Brain microvascular endothelial cell (primary cell): ENCODE data around the gene DPY19L2.
"Not testable (repeated sequence)": the region's sequence is repeated elsewhere in the genome, so short reads cannot be mapped to it uniquely, and the experiment has no call there.

Source experiments
- DNase-seq: peaks from one replicate; pipeline ENCODE4 v3.0.0-alpha.2; 2020
- H3K27ac ChIP-seq: fragments of 250-450 bp; sonication (Bioruptor Pico); 2 replicates; pipeline ENCODE4 v1.5.1; 2020; ENCODE audit warnings: mild to moderate bottlenecking, moderate library complexity
- H3K27me3 ChIP-seq: fragments of 250-450 bp; sonication (Bioruptor Pico); replicated peaks from 2 replicates; pipeline ENCODE4 v1.5.1; 2020; ENCODE audit warnings: mild to moderate bottlenecking
- H3K36me3 ChIP-seq: fragments of 250-450 bp; sonication (Bioruptor Pico); replicated peaks from 2 replicates; pipeline ENCODE4 v1.5.1; 2020; ENCODE audit warnings: mild to moderate bottlenecking
- H3K4me3 ChIP-seq: 2 replicates; pipeline ENCODE4 v1.5.1; 2011; ENCODE audit warnings: low read depth, mild to moderate bottlenecking, control low read depth, low read length, moderate library complexity
- CTCF ChIP-seq: IDR thresholded peaks from 2 replicates; pipeline ENCODE4 v1.5.1; 2011; ENCODE audit warnings: low read depth, mild to moderate bottlenecking, moderate library complexity, low read length, control low read depth, inconsistent platforms; ENCODE audit errors: missing control alignments
- in situ Hi-C: cut with HindIII; loops from 2 replicates; pipeline ENCODE4 v1.10.0; 2017; ENCODE audit warnings: low sequenced_read_pairs, low pct_ligation_motif_present

DPY19L2 gene

GRCh38 chr12:63668028-63668799, at the start of gene DPY19L2:
Gene DPY19L2 (minus strand): TSS chr12:63668493. CDS start chr12:63668393, 100 bp downstream.
- TF ChIP-seq CTCF = no peak
- no peak within 1 kb of the TSS for H3K27ac ChIP-seq
- H3K4me3 ChIP-seq = peak within 1 kb of the TSS; percentile 64

GRCh38 chr12:63716891-63717290, 48.6 kb upstream of the DPY19L2 start:
- H3K4me3 ChIP-seq, H3K36me3 ChIP-seq, H3K27ac ChIP-seq, in situ Hi-C loops, DNase-seq, H3K27me3 ChIP-seq: not testable (repeated sequence)

More at GRCh38 chr12:63668028-63668799, at the start of gene DPY19L2:
- H3K36me3 ChIP-seq = no peaks in the 10 kb centered on the region
- no peaks in the 10 kb centered on the region for H3K27me3 ChIP-seq
- in situ Hi-C loops = no loop called here
- DNase-seq = peak; percentile 46

- H3K4me3 ChIP-seq, H3K36me3 ChIP-seq, H3K27me3 ChIP-seq, H3K27ac ChIP-seq, in situ Hi-C loops, DNase-seq: not testable (repeated sequence)
These were observed 46.9 kb upstream of the DPY19L2 start for GRCh38 chr12:63715107-63715625.

- DNase-seq, H3K27ac ChIP-seq, H3K27me3 ChIP-seq, H3K4me3 ChIP-seq, in situ Hi-C loops, H3K36me3 ChIP-seq: not testable (repeated sequence)
These were observed 46.1 kb upstream of the DPY19L2 start for GRCh38 chr12:63714409-63714808.

- in situ Hi-C loops, H3K4me3 ChIP-seq, H3K27me3 ChIP-seq, H3K36me3 ChIP-seq, H3K27ac ChIP-seq, DNase-seq: not testable (repeated sequence)
These were observed 45.4 kb upstream of the DPY19L2 start for GRCh38 chr12:63713681-63714075.

- H3K4me3 ChIP-seq, H3K27ac ChIP-seq, in situ Hi-C loops, H3K36me3 ChIP-seq, DNase-seq, H3K27me3 ChIP-seq: not testable (repeated sequence)
These were observed 44.8 kb upstream of the DPY19L2 start for GRCh38 chr12:63712979-63713680.

GRCh38 chr12:63712376-63712974, 44.2 kb upstream of the DPY19L2 start:
- DNase-seq = peak; percentile 13
- H3K27ac ChIP-seq, H3K36me3 ChIP-seq, in situ Hi-C loops, H3K27me3 ChIP-seq, H3K4me3 ChIP-seq: not testable (repeated sequence)

- in situ Hi-C loops, H3K4me3 ChIP-seq, H3K36me3 ChIP-seq, H3K27me3 ChIP-seq, H3K27ac ChIP-seq: not testable (repeated sequence)
- DNase-seq = peak; percentile 49
These were observed 43.0 kb upstream of the DPY19L2 start for GRCh38 chr12:63711339-63711738.

GRCh38 chr12:63706336-63706735, 38.0 kb upstream of the DPY19L2 start:
- DNase-seq = no peak
- in situ Hi-C loops = no loop called here
- Histone ChIP-seq H3K27ac (no peak overlapping the region), H3K36me3 (no peaks in the 10 kb centered on the region), H3K27me3 (no peaks in the 10 kb centered on the region), H3K4me3 (no peak overlapping the region)
- TF ChIP-seq CTCF = no peak

GRCh38 chr12:63699678-63700382, 31.5 kb upstream of the DPY19L2 start:
- H3K36me3 ChIP-seq, DNase-seq, H3K4me3 ChIP-seq, in situ Hi-C loops, H3K27me3 ChIP-seq, H3K27ac ChIP-seq: not testable (repeated sequence)

GRCh38 chr12:63699011-63699410, 30.7 kb upstream of the DPY19L2 start:
- H3K27me3 ChIP-seq, in situ Hi-C loops: not testable (repeated sequence)

More at GRCh38 chr12:63699011-63699410, 30.7 kb upstream of the DPY19L2 start:
- DNase-seq, H3K27ac ChIP-seq, H3K36me3 ChIP-seq, H3K4me3 ChIP-seq: not testable (repeated sequence)
